ENCODE results near the gene TMPRSS4. TPM values are rescaled to one million over a fixed set of nuclear protein-coding genes. Genes with fewer than 3 reads are reported as not detected.

The TMPRSS4 gene
- total RNA-seq, 2 donors from 2014 or later = 255 to 318 TPM

- ATAC-seq (no peak), DNase-seq (no peak)
- intact Hi-C loops (cut with DNase I, micrococcal nuclease) = no loop called here
Observed at GRCh38 chr11:118124929-118125535, 48.2 kb downstream of the TMPRSS4 start.

GRCh38 chr11:118126082-118126838 is 49.4 kb downstream of the TMPRSS4 start:
- intact Hi-C loops (cut with DNase I, micrococcal nuclease) = no loop called here
- ATAC-seq (peak; percentile 13), DNase-seq (no peak)

- DNase-seq (no peak), ATAC-seq (no peak)
- intact Hi-C loops (cut with DNase I, micrococcal nuclease) = no loop called here
Observed at GRCh38 chr11:118128310-118128709, 51.4 kb downstream of the TMPRSS4 start.

- no peak for DNase-seq
- intact Hi-C loops (cut with DNase I, micrococcal nuclease) = no loop called here
- no peak for ATAC-seq
Observed at GRCh38 chr11:118128721-118129470, 52.0 kb downstream of the TMPRSS4 start.

GRCh38 chr11:118129471-118130172 is 52.7 kb downstream of the TMPRSS4 start:
- intact Hi-C loops (cut with DNase I, micrococcal nuclease) = no loop called here
- DNase-seq = no peak
- ATAC-seq = peak; percentile 25

GRCh38 chr11:118132385-118133151 is 55.7 kb downstream of the TMPRSS4 start:
- DNase-seq (no peak), ATAC-seq (no peak)
- intact Hi-C loops (cut with DNase I, micrococcal nuclease) = no loop called here

- DNase-seq = no peak
- intact Hi-C loops (cut with DNase I, micrococcal nuclease) = no loop called here
- ATAC-seq = peak; percentile 11
Observed at GRCh38 chr11:118133816-118134215, 56.9 kb downstream of the TMPRSS4 start.

- ATAC-seq (peak; percentile 9), DNase-seq (no peak)
- intact Hi-C loops (cut with DNase I, micrococcal nuclease) = no loop called here
Observed at GRCh38 chr11:118135051-118135795, 58.3 kb downstream of the TMPRSS4 start.

GRCh38 chr11:118135796-118136165 is 58.9 kb downstream of the TMPRSS4 start:
- no peak for ATAC-seq
- intact Hi-C loops (cut with DNase I, micrococcal nuclease) = no loop called here
- no peak for DNase-seq

- DNase-seq (no peak), ATAC-seq (no peak)
- intact Hi-C loops (cut with DNase I, micrococcal nuclease) = no loop called here
Observed at GRCh38 chr11:118136341-118136740, 59.5 kb downstream of the TMPRSS4 start.

- ATAC-seq (no peak), DNase-seq (no peak)
- intact Hi-C loops (cut with DNase I, micrococcal nuclease) = no loop called here
Observed at GRCh38 chr11:118136801-118137200, 59.9 kb downstream of the TMPRSS4 start.

GRCh38 chr11:118138839-118139420 is 62.1 kb downstream of the TMPRSS4 start:
- ATAC-seq = no peak
- intact Hi-C loops (cut with DNase I, micrococcal nuclease) = no loop called here
- DNase-seq = no peak

GRCh38 chr11:118139578-118139977 is 62.7 kb downstream of the TMPRSS4 start:
- no peak for DNase-seq
- intact Hi-C loops (cut with DNase I, micrococcal nuclease) = no loop called here
- ATAC-seq = no peak

- no peak for ATAC-seq
- no peak for DNase-seq
- intact Hi-C loops (cut with DNase I, micrococcal nuclease) = no loop called here
Observed at GRCh38 chr11:118142081-118142480, 65.2 kb downstream of the TMPRSS4 start.

- intact Hi-C loops (cut with DNase I, micrococcal nuclease) = no loop called here
- DNase-seq = peak in 1 of 2 donors; percentile 38
- no peak for ATAC-seq
Observed at GRCh38 chr11:118142809-118143208, 65.9 kb downstream of the TMPRSS4 start.

- ATAC-seq (no peak), DNase-seq (no peak)
- intact Hi-C loops (cut with DNase I, micrococcal nuclease) = no loop called here
Observed at GRCh38 chr11:118143661-118144185, 66.8 kb downstream of the TMPRSS4 start.

All from left colon (tissue), 2 donors.